Measurements from ENCODE around the gene DNAJA3.

The DNAJA3 gene

GRCh38 chr16:4382795-4383357 lies 42.8 kb upstream of the DNAJA3 start:
- Histone ChIP-seq H3K36me3 (no peaks in the 10 kb centered on the region), H3K9me3 (ENCODE audit: severe bottlenecking) (no peaks in the 10 kb centered on the region), H3K27me3 (ENCODE audit: insufficient read depth, low read depth, severe bottlenecking) (no peaks in the 10 kb centered on the region), H3K27ac (no peak overlapping the region; the same call in 1 of the 2 replicates), H3K4me3 (ENCODE audit: low read depth, low read length) (no peak overlapping the region)
- TF ChIP-seq, protein P1, sequence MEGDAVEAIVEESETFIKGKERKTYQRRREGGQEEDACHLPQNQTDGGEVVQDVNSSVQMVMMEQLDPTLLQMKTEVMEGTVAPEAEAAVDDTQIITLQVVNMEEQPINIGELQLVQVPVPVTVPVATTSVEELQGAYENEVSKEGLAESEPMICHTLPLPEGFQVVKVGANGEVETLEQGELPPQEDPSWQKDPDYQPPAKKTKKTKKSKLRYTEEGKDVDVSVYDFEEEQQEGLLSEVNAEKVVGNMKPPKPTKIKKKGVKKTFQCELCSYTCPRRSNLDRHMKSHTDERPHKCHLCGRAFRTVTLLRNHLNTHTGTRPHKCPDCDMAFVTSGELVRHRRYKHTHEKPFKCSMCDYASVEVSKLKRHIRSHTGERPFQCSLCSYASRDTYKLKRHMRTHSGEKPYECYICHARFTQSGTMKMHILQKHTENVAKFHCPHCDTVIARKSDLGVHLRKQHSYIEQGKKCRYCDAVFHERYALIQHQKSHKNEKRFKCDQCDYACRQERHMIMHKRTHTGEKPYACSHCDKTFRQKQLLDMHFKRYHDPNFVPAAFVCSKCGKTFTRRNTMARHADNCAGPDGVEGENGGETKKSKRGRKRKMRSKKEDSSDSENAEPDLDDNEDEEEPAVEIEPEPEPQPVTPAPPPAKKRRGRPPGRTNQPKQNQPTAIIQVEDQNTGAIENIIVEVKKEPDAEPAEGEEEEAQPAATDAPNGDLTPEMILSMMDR (IDR thresholded peaks at IDR 0.05; ENCODE audit: low read depth, low read length) = no peak
- peak; percentile 45 for DNase-seq

GRCh38 chr16:4383591-4384444 lies 41.9 kb upstream of the DNAJA3 start:
- TF ChIP-seq, protein P1 (IDR thresholded peaks at IDR 0.05; ENCODE audit: low read depth, low read length) = no peak
- no peaks in the 10 kb centered on the region for H3K9me3 ChIP-seq (ENCODE audit: severe bottlenecking)
- DNase-seq = no peak
- no peak overlapping the region for H3K4me3 ChIP-seq (ENCODE audit: low read depth, low read length)
- H3K27ac ChIP-seq = no peak overlapping the region
- no peaks in the 10 kb centered on the region for H3K27me3 ChIP-seq (ENCODE audit: insufficient read depth, low read depth, severe bottlenecking)
- no peaks in the 10 kb centered on the region for H3K36me3 ChIP-seq

GRCh38 chr16:4384509-4384942 lies 41.1 kb upstream of the DNAJA3 start:
- H3K27ac ChIP-seq = no peak overlapping the region
- H3K36me3 ChIP-seq = no peaks in the 10 kb centered on the region
- no peaks in the 10 kb centered on the region for H3K9me3 ChIP-seq (ENCODE audit: severe bottlenecking)
- no peak overlapping the region for H3K4me3 ChIP-seq (ENCODE audit: low read depth, low read length)
- H3K27me3 ChIP-seq (ENCODE audit: insufficient read depth, low read depth, severe bottlenecking) = no peaks in the 10 kb centered on the region
- DNase-seq = no peak
- TF ChIP-seq, protein P1 (IDR thresholded peaks at IDR 0.05; ENCODE audit: low read depth, low read length) = no peak

DNA sequence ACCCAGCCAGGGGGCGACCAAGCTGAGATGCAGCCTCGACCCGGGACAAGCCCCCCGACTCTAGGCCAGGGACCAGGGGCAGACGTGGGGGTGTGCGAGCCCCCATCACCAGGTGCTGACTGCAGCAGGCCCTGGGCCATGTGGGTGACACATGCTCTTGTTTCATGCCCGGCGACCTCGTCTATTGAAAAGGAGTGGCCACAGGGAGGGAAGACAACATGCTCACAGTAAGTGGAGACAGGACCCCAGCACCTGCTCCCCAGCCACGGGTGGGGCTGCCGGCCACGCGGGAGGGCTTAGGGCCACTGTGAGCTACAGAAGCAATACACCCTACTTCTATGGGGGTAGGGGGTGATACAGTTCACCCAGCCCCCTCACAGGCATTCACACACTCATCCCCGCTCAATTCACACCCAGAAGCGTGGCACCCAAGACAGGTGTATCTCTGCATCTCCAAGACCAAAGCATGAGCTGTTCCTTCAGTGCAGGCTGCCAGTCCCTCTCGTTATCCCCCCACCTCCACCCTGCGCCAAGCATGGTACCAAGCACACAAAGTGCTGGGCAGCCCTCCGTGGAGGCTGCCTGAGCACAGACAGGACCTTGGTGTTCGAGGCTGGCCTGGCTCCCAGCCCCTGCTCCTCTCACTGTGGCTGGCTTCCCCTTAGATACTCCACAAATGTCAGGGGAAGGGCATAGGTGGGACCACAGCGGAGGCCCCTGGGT lies 40.4 kb upstream of the DNAJA3 start:
- Histone ChIP-seq H3K4me3 (ENCODE audit: low read depth, low read length) (no peak overlapping the region), H3K36me3 (no peaks in the 10 kb centered on the region), H3K27ac (no peak overlapping the region), H3K27me3 (ENCODE audit: insufficient read depth, low read depth, severe bottlenecking) (no peaks in the 10 kb centered on the region), H3K9me3 (ENCODE audit: severe bottlenecking) (no peaks in the 10 kb centered on the region)
- DNase-seq = no peak
- TF ChIP-seq, protein P1 (IDR thresholded peaks at IDR 0.05; ENCODE audit: low read depth, low read length) = no peak

- Histone ChIP-seq H3K27ac (no peak overlapping the region), H3K9me3 (ENCODE audit: severe bottlenecking) (no peaks in the 10 kb centered on the region), H3K36me3 (no peaks in the 10 kb centered on the region), H3K27me3 (ENCODE audit: insufficient read depth, low read depth, severe bottlenecking) (no peaks in the 10 kb centered on the region), H3K4me3 (ENCODE audit: low read depth, low read length) (no peak overlapping the region)
- DNase-seq = no peak
- TF ChIP-seq, protein P1 (IDR thresholded peaks at IDR 0.05; ENCODE audit: low read depth, low read length) = no peak
Observed at GRCh38 chr16:4385789-4386450, 39.7 kb upstream of the DNAJA3 start.

Data from WERI-Rb-1 (cell line).